SH-SY5Y (cell line): ENCODE results near the gene CBX4.

ENCODE experiments used
- GATA2 ChIP-seq: IDR thresholded peaks from 2 replicates; pipeline ENCODE4 v1.6.1; 2011; ENCODE audit warnings: mild to moderate bottlenecking, low read depth, low read length
- GATA3 ChIP-seq: IDR thresholded peaks from 2 replicates; pipeline ENCODE4 v1.6.1; 2011; ENCODE audit warnings: low read depth, mild to moderate bottlenecking, low read length, moderate library complexity

CBX4 gene

GRCh38 chr17:79850571-79851460 lies 11.6 kb upstream of the CBX4 start:
- TF ChIP-seq GATA3 (no peak), GATA2 (no peak)

GRCh38 chr17:79849953-79850352 lies 10.7 kb upstream of the CBX4 start:
- TF ChIP-seq GATA3 = no peak
- no peak for TF ChIP-seq GATA2

GRCh38 chr17:79848370-79848766 lies 9.1 kb upstream of the CBX4 start:
- TF ChIP-seq GATA2 (no peak), GATA3 (no peak)

GRCh38 chr17:79847698-79848369 lies 8.6 kb upstream of the CBX4 start:
- TF ChIP-seq GATA3 (no peak), GATA2 (0 out of 2 replicates have a peak, but pooled peaks have one; percentile 14)

- TF ChIP-seq GATA3 (no peak), GATA2 (no peak)
Measured at GRCh38 chr17:79845601-79845949, 6.3 kb upstream of the CBX4 start.

GRCh38 chr17:79844869-79845600 lies 5.8 kb upstream of the CBX4 start:
- TF ChIP-seq GATA2 (no peak), GATA3 (no peak)

- no peak for TF ChIP-seq GATA2
- TF ChIP-seq GATA3 = no peak
Measured at GRCh38 chr17:79843816-79844800, 4.9 kb upstream of the CBX4 start.

GRCh38 chr17:79843474-79843815 lies 4.2 kb upstream of the CBX4 start:
- no peak for TF ChIP-seq GATA2
- no peak for TF ChIP-seq GATA3

- peak; percentile 37; the same call in 1 of the 2 replicates for TF ChIP-seq GATA2
- no peak for TF ChIP-seq GATA3
Measured at GRCh38 chr17:79842656-79843473, 3.6 kb upstream of the CBX4 start.

- no peak for TF ChIP-seq GATA2
- no peak for TF ChIP-seq GATA3
Measured at GRCh38 chr17:79842136-79842655, 3.0 kb upstream of the CBX4 start.

GRCh38 chr17:79841369-79842135 lies 2.3 kb upstream of the CBX4 start:
- TF ChIP-seq GATA3 (no peak), GATA2 (no peak)

- TF ChIP-seq GATA2 = no peak
Measured at GRCh38 chr17:79840989-79841286, 1.7 kb upstream of the CBX4 start.
